Fibroblast of upper back skin (primary cell): ENCODE results near the gene INAFM2.
A peak's percentile ranks its signal among the peaks of the same experiment; 100 is the strongest.

ENCODE experiments used
- DNase-seq: peaks from one replicate; pipeline ENCODE4 v3.0.0-alpha.2; 2013

The INAFM2 gene

DNA sequence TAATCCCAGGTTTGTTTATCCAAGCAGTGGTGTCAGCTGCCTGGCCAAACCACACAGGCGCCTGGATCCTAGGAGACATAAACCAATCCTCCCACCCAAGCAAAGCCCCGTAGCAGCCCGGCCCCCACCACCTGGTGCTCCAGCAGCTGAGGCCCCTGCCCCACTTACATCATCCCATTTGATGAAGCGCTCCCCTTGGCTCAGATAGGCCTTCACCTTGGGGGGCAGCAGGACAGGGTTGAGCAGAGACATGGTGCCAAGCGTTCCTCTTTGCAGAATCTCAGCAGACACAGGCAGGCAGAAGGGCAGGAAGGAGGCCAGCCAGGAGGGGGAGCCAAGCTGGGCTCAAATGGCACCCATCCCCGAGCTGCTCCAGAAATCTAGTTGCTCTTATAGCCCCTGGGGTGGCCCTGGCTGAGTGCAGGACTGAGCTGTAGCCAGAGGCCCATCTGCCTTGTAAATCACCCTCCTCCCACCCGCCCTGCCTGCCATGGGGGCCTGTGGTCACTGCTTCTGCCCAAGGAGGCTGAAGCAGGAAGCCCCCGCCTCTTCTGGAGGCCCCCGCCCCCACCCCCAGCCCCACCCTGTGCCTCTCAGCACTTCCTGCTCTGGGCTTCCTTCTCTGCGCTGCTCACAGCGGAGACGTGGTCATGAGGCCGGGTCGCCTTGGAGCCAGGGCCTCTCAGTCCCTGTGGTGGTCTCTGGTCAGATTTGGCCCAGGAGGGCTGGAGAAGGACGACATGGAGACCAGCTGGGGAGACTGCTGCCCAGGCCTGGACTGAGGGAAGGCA, 15.9 kb upstream of the INAFM2 start, which contains the start of gene PLCB2:
TSS of gene PLCB2 (minus strand) at position 515 of the 791 bp plus-strand sequence. CDS start at position 252, 263 bp downstream.
- DNase-seq, result no peak

DNA sequence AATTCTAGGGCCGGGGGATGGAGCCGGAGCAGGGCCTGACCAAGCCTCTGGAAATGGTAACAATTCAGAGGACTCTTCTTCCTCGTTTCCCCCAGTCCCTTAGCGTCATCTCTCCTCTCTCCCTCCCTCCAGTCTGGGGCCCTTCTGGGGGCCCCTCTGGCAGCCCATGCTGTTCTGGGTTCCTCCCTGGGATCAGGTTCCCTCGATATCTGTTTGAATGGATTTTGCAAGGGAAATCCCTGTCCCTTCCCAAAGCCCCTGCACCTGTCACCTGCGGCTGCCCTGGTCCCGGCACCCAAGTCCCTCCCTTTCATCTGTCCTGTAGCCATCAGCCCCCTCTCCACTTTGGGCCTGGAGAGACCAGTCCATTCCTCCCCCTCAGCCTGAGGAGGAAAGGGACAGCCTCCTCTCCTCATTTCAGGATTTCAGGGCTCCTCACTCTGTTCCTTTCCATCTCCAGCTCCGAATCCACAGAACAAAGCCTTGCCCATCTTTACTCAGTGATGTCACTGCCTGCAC, 14.1 kb upstream of the INAFM2 start:
- DNase-seq, result no peak

DNA sequence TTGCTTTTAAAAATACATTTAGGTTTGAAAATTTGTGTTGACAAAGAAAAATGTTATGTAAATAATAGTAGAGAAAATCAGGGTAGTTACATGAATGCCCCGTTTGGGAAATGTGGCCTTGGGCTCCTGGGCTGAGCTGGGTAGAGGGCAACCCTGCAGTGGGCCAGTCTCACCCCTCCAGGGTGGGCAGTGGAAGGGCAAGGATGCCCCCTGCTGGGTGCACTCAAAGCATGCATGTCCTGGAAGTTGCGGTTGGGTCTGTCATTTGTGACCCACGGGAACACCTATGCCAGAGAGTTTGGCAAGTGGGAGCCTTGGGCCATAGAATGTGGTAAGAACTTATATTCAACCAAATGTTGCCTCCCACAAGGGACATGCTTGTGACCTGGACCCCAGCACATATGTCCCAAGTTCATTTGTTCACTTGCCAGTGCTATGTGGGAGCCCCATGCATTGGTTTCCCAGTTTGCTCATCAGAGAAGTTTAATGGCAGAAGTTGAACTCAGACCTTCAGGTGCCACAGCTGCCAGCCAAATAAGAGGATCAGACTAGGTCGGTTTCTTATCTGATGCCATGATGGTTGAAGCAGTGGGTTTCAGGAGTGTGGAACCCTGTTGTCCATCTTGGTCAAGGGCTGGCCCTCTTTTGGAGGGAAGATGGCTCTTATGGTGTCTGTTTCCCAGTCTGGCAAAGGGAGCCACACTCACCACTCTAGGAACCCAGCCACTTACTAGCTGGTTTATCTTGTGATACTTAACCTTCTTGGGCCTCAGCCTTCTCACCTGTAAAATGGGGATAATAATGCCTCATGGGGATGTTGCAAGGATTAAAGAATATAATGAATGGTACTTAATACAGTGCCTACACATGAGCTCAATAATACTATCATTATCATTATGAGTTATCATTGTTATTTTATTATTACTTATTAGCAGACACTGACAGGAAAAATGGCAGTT, 13.2 kb upstream of the INAFM2 start:
- DNase-seq, result no peak

DNA sequence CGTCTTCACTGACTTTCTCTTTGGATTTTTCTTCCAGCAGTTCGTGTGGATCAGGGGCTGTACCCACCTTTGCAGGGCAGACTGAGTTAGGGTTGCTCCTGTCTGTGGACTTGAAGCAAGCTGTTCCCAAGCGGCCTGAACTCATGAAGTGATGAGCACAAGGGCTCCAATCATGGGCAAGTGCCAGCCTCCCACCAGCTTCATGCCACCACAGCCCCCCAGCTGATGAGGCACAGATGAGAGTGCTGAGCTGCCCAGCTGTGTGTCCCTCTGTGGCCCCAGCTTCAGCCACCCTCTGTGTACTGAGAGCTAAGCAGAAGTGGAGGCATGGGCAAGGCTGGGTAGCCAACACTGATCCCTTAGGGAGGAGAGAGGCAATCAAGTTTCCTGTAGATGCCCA, 12.5 kb upstream of the INAFM2 start:
- DNase-seq, result no peak

DNA sequence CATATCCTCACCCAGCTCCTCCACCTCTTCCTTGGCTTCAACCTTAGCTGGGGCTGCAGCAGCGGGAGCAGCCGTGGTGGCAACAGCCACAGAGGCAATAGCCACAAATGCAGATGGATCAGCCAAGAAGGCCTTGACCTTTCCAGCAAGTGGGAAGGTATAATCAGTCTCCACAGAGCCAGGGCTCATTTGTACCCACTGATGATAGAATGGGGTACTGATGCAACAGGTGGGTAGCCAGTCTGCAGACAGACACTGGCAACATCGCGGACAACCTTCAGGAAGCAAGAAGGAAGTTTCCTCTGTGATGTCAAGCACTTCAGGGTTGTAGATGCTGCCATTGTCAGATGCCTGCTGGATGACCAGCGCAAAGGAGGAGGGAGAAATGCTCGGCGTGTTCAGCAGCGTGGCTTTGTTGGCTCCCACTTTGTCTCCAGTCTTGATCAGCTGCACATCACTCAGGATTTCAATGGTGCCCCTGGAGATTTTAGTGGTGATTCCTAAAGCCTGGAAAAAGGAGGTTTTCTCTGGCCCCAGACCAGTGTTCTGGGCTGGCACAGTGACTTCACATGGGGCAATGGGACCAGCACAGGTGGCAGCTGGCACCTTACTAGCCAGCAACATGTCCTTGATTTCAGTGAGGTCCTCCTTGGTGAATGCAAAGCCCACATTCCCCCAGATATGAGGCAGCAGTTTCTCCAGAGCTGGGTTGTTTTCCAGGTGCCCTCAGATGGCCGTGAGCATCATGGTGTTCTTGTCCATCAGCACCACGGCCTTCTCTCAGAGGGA, 10.9 kb upstream of the INAFM2 start:
- no peak for DNase-seq

DNA sequence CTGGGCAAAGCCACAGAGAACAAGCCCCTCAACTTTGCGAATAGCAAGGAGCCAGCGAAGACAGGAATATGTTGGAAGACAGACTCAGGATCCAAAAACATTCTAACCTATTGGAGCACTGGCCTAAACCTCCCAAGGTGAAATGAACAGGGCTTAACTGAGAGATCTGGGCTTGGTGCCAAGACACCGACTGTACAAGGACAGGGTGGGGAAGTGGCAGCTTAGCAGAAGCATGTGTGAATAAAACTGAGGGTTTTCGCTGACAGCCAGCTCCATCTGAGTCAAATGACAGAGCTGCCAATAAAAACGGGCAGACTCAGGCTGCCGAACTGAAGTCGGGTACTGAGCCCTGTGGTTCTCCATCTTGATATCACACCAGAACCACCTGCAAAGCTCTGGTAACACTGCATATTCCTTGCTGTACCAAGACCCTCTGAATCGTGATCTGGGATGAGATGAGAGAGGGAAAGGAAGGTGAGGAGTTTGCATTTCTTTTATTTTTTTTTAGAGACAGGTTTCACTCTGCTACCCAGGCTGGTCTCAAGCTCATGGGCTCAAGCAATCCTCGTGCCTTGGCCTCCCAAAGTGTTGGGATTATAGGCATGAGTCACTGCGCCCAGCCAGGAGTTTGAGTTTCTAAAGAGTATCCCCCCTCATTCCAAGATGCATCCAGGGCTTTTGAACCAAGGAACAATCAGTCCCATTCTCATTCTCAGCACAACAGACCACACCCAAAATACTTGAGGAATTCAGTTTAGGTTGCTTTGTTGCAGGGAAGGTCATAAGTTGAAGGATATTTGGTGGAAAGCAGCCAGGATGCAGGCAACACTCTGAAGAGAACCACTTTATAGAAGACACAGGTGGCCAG, 9.7 kb upstream of the INAFM2 start:
- no peak for DNase-seq

DNA sequence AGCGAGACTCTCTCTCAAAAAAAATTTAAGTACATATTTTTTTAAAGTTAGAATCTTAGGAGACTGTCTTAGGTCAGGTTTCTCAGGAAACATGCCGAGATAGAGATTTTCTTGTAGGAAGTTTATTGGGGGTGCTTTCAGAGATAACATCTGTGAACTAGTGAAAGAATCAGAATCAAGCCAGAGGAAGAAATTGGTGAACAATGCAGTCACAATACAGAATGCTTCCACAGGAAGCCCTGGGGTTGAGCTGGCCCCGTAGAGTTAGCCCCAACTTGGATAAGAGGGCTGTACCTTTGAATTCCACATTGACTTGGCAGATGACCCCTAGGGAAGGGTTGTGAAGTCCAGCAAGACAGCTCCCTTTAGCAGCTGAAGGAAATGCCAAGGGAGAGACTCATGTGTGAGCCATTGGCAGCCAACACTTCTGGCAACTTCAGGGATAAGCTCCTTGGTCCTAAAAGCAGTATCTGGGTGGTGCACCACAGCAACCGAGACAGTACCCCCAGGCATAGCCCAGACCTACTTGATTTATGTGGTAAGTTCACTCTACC, 8.7 kb upstream of the INAFM2 start:
- DNase-seq, result no peak

DNA sequence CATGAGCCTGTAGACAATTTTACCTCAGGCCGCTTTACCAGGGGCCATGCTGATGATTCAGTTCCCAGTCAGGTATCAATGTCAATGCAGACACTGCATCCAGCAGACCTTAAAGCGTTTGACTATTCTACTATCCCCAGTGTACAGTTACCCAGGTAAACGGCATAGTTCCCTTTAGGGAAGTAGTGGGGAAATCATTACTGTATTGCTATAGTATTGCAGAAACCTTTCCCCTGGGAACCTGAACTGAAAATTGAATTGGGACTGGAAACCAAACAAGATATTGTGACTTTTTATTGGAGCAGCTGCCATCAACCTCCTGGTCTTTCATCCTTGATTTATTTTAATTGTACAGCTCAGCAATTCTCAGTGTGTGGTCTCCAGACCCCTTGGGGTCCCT, 6.6 kb upstream of the INAFM2 start:
- DNase-seq, result no peak

DNA sequence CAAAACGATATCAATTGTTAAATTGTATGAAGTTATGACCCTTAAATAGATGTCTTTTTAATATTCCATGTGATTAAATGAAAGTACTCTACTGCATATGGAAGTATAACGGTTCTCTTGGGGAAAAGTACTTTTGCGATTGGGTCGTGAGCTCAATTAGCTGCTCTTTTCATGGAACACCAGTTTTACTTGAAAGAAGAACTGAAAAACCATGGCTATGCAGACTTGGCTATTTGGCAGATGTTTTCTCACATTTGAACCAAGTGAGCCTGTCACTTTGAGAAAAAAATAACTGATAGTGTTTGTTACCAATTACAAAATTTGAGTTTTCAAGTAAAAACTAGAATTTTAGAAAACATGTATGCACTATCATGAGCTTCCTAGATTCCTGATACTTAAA, 5.9 kb upstream of the INAFM2 start:
- DNase-seq, result no peak

DNA sequence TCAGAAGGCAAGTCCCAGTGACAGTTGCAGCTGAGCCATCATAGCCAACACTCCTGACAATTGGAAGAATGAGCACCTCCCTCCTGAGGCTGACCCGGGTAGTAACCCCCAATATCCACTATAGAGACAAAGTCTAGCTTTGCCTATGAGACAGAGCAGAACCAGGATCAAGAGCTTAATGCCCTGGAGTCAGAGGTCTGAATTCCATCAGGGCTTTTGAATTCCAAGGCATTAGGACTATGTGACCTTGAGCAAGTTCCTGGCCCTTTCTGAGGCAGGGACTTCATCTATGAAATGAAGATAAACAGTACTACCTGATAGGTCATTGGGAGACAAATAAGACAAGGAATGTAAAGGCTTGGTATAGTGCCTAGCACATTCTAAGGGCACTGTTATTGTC, 3.1 kb upstream of the INAFM2 start:
- no peak for DNase-seq

DNA sequence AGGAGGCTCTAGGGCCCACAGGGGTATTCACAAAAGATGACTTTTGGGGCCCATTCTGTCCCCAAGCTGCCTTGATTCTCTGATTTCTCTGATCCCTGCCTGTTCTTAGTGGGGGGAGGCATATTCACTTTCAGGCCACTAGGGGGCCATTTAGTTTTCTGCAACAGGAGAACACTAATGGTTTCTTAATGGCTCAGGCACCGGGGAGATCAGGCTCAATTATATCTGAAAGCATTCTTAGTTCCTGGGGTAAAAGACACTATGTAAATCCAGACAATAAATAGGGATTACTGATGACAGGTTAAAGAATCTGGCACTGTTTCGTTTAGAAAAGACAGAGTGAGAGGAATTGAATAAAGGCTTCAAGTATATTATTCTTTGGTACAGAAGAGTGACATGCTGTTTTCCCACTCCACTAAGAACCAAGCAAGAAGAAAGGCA, 2.5 kb upstream of the INAFM2 start:
- DNase-seq, result peak; percentile 69

DNA sequence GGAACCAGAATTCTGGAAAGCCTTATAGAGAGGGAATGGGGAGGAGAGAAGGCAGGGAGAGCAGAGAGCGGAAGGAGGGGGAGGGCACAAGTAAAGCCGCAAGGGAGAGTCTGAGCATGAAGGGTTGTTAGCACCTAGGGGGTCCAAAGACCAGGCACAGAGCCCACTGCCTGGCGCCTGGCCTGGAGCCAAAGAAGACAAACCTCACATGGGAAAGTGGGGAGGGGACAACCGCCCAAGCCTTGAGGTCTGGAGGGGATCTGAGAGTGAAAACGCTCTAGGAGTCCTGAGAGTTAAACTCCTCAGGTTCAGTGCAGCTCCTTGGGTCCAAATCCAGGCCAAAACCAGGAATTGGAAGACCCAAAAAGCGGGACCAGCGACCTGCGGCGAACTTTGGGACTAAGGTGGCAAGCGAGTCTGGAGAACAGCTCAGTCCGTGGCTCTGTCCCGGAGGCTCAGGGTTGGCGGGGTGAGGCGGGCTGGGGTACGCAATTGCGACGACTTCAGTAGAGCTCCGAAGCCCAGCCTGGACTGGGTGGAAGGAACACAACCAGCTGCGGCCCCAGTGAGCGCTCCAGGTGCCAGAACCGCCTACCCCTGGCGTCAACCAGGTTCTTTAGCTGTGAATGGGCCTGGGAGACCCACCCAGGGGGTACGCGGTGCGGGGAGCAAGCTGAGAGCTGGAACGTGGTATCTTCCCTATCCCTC, 807 bp upstream of the INAFM2 start:
- DNase-seq, result peak; percentile 58

DNA sequence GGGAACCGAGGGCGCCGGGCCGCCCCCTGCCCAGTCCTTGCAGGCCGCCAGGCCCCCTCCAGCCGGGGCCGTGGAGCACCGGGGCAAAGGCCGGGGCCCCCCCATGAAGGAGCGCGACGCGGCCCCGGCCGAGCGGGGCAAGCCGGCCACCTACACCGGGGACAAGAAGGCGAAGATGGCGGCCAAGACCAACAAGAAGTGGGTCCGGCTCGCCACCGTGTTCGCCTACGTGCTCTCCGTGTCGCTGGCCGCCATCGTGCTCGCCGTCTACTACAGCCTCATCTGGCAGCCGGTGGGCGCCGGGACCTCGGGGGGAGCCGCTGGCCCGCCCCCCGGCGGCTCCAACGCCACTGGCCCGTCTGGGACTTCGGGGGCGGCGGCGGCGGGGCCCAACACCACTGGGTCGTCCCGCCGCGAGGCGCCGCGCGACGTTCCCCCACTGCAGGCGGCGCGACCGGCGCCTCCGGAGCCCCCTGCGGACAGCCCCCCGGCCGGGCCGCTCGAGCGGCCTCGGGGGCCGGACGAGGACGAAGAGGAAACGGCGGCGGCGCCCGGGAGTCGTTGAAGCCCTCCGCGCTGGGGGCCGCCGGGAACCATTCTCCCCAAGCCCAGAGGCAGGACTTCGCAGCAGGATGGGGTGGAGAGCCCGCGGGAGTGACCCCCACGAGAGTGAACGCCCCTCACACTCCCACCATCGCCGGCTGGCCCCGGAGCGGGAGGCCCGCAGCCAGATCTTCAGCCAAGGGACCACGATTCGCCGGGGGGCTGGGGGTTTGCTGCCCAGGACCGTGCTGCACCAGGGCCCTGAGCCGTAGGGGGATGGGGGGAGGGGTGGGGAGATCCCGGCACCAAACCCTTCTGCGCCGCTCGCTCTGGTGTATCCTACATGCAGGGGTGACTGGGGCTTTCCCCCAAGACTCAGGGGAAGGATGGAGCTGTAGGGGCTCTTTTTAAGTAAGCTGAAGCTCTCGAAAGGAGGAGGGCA, 753 bp downstream of the INAFM2 start:
- DNase-seq, result no peak

DNA sequence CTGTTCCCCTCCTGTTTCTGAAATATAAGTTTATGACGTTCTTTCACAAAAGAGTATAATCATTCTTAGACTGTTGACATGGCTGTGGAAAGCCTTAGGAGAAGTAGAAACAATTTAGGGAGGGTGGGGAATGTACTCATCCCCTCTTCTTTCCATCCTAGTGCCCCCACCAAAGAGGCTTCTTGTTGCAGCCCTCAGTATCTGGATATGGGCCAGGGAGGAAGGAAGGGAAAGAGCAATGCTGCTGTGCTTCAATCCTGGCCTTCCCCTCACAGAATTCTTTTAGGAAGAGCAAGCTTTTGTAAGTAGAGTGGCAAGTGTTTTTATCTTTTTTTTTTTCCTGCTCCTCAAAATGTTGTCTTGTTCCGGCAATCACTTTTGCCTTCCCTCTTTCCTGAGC, 1.7 kb downstream of the INAFM2 start:
- DNase-seq, result no peak

DNA sequence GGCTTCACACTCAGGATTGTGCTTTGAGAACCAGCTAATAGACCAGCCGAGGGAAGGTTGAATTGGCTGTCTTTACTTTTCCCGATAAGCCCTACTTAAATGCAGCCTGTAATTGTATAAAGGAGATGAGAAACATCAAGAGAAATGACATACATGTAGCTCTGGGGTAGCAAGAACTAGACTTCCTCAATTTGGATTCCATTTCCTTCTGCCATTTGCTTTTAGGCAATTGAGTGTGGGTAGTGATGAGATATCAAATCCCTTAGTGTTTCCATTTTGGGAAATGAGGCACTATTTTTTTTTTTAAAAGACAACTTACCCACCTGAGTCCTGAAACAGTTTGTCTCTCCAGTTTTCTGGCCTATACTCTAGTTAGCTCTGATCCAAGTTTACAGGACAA, 2.2 kb downstream of the INAFM2 start:
- no peak for DNase-seq

DNA sequence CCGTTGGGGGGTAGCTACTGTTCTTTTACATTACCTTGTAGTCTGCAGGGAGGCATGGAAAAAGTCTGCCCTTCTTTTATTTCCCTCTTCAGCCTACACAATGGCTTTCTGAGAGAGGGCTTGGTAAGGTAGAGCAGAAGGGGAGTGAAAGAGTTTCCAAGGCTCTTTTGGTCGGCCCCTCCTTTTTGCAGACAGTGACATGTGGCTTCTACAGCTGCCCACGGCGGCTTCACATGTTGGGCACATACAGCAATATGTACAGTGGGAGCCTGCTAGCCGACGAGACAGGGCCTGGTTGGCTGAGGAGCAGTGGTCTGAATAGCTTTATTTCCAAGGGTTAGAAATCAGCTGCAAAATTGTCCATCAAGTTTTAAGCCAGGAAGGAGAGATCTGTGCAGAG, 4.0 kb downstream of the INAFM2 start:
- no peak for DNase-seq

DNA sequence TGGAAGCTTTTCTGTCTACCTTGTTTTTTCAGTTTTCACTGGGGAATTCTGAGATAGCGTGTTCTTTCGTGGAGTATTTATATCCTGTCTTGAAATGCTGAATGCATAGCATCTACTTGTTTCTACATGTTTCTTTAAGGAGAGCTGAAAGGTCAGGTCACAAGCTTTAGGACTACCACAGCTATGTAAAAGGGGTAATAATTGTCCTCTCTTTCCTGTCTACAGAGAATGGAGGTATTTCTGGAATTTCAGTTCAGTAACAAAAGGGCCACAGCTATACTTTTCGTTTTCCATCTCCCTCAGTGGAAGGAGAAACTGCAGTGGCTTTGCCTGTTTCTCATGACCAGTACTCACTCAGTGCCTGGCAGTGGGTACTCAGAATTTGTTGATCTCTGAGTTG, 4.7 kb downstream of the INAFM2 start:
- peak; percentile 84 for DNase-seq

DNA sequence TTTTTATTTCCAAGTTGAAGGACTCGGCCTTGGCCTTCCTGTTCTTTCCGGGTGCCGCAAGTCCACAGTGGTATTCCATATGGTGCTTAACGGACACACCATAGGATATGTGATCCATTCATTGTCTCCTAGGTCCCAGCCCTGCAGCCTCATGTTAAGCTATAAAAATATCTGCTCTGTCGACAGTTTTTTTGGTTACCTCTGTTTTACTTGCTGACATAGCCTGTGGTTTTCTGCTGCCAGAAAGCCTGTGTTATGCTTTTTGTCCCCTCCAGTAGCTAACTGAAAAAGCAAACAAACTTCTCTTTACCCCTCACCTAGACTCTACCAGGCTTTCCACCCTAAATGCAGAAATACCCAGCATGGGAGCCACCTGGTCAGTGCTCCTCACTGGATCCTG, 5.3 kb downstream of the INAFM2 start:
- DNase-seq, result no peak

DNA sequence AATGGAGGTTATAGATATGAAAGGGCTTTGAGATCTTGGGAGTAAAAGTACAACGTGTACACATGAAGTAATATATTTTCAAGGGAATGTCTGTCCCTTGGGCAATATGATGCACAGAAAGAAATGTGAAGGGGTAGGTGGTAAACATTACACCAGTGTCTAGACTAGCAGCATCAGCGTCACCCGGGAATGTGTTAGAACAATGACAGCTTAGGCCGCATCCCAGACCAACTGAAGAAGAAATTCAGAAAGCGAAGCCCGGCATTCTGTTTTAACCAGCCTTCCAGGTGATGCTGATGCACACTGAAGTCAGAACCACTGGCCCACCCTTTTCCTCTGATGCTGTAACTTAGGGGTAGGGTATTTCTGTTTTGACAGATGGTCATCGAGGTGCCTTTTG, 6.3 kb downstream of the INAFM2 start:
- no peak for DNase-seq
